GM12878 (cell line): ENCODE results near the gene ZNF618. TPM values are rescaled to one million over a fixed set of nuclear protein-coding genes. Genes with fewer than 3 reads are reported as not detected.

Experiments
- ATAC-seq: fragments of 200-7000 bp; cut with Tn5 transposase; 3 replicates; pipeline ENCODE4 v1.9.1; 2020; ENCODE audit warnings: mild to moderate bottlenecking, moderate library complexity
- BruUV-seq: library from RNA; stranded (reverse); fragments of 400-500 nt; replicated peaks from 2 replicates; lab custom pipeline; 2021; lab: Mats Ljungman, UMichigan
- CTCF ChIA-PET: fragments of 300-600 bp; sonication (Branson Sonifier 250); formaldehyde crosslinking; extraction: SDS; loops from one replicate; lab custom pipeline; 2021; ENCODE audit warnings: inconsistent platforms; lab: Yijun Ruan, JAX
- POLR2A ChIA-PET: fragments of 350-600 bp; formaldehyde crosslinking; extraction: SDS; loops from one replicate; lab custom pipeline; 2021; ENCODE audit warnings: inconsistent platforms; lab: Charles Lee
- RAD21 ChIA-PET: fragments of 300-600 bp; sonication (Branson Sonifier 250); formaldehyde crosslinking; loops from one replicate; lab custom pipeline; 2023; ENCODE audit warnings: antibody characterized with exemption; ENCODE audit not compliant: unreplicated experiment; lab: Charles Lee
- SMC1A ChIA-PET: fragments of 300-600 bp; sonication (Branson Sonifier 250); formaldehyde crosslinking; loops from one replicate; lab custom pipeline; 2023; ENCODE audit not compliant: unreplicated experiment, uncharacterized antibody; lab: Charles Lee
- DNase-seq: peaks from one replicate; pipeline ENCODE4 v3.0.0-alpha.2; 2011; ENCODE audit warnings: low read depth, low spot score
- FAIRE-seq: peaks from 3 replicates; lab custom pipeline; 2011; peaks lifted over from hg19 to GRCh38; lab: Jason Lieb, UNC
- H2AFZ ChIP-seq: 2 replicates; pipeline ENCODE4 v1.6.0; 2011; ENCODE audit warnings: low read depth, low read length, control low read depth; ENCODE audit not compliant: control insufficient read depth
- H3K27ac ChIP-seq: 2 replicates; pipeline ENCODE4 v1.5.1; 2011; ENCODE audit warnings: control low read depth; ENCODE audit not compliant: control insufficient read depth, insufficient read depth
- H3K27me3 ChIP-seq, 2 experiments: replicated peaks in 1 of 2; 2 replicates each; pipeline versions ENCODE4 v1.6.0 to v1.6.1; 2011; ENCODE audit warnings: low read length in 1 of 2; ENCODE audit not compliant: control insufficient read depth in 2 of 2, insufficient read depth in 2 of 2
- H3K36me3 ChIP-seq, 2 experiments: 2 replicates each; pipeline ENCODE4 v1.5.1; 2011; ENCODE audit warnings: low read length in 1 of 2; ENCODE audit not compliant: control insufficient read depth in 2 of 2, insufficient read depth in 2 of 2
- H3K4me1 ChIP-seq: 2 replicates; pipeline ENCODE4 v1.6.1; 2011; ENCODE audit warnings: mild to moderate bottlenecking, low read length, moderate library complexity, mixed read lengths; ENCODE audit not compliant: control insufficient read depth, insufficient read depth
- H3K4me2 ChIP-seq: 2 replicates; pipeline ENCODE4 v1.6.0; 2011; ENCODE audit warnings: control low read depth; ENCODE audit not compliant: control insufficient read depth, insufficient read depth
- H3K4me3 ChIP-seq: fragments of 200-600 bp; sonication (generic); 2 replicates; pipeline ENCODE4 v1.5.1; 2016
- H3K79me2 ChIP-seq: 2 replicates; pipeline ENCODE4 v1.6.0; 2011; ENCODE audit warnings: low read length; ENCODE audit not compliant: control insufficient read depth, insufficient read depth
- H3K9ac ChIP-seq: 2 replicates; pipeline ENCODE4 v1.8.0; 2011; ENCODE audit warnings: low read length, control low read depth, mixed read lengths; ENCODE audit not compliant: control insufficient read depth, insufficient read depth
- H3K9me3 ChIP-seq: replicated peaks from 3 replicates; pipeline ENCODE4 v1.5.1; 2011; ENCODE audit warnings: mild to moderate bottlenecking, low read length; ENCODE audit not compliant: control insufficient read depth, insufficient read depth
- H4K20me1 ChIP-seq: 2 replicates; pipeline ENCODE4 v1.6.0; 2011; ENCODE audit not compliant: control insufficient read depth, insufficient read depth
- ATF2 ChIP-seq: IDR thresholded peaks from 2 replicates; pipeline ENCODE4 v1.6.1; 2012; ENCODE audit warnings: low read length, inconsistent platforms
- CBX5 ChIP-seq: sonication (generic); IDR thresholded peaks from 2 replicates; pipeline ENCODE4 v1.6.1; 2016; ENCODE audit warnings: low read depth, moderate library complexity, mild to moderate bottlenecking, inconsistent platforms
- CHD4 ChIP-seq: fragments of 200-600 bp; sonication (generic); IDR thresholded peaks from 2 replicates; pipeline ENCODE4 v1.6.1; 2016; ENCODE audit warnings: mild to moderate bottlenecking
- MEF2B ChIP-seq: fragments of 450-650 bp; IDR thresholded peaks from 2 replicates; pipeline ENCODE4 v1.6.1; 2018; ENCODE audit warnings: mild to moderate bottlenecking, moderate library complexity; ENCODE audit not compliant: partially characterized antibody, poor library complexity, severe bottlenecking
- NFYB ChIP-seq: IDR thresholded peaks from 2 replicates; pipeline ENCODE4 v1.6.1; 2011; ENCODE audit warnings: low read depth, mild to moderate bottlenecking, low read length, improper control_type of control experiment, moderate library complexity; ENCODE audit not compliant: insufficient read depth
- PBX3 ChIP-seq: IDR thresholded peaks from 2 replicates; pipeline ENCODE4 v1.6.1; 2011; ENCODE audit warnings: mild to moderate bottlenecking, low read depth, low read length, moderate library complexity; ENCODE audit not compliant: insufficient replicate concordance
- POLR2AphosphoS5 ChIP-seq: IDR thresholded peaks from 2 replicates; pipeline ENCODE4 v1.6.1; 2011; ENCODE audit warnings: mild to moderate bottlenecking, low read length, inconsistent platforms
- RAD21 ChIP-seq: IDR thresholded peaks from 2 replicates; pipeline ENCODE4 v1.6.1; 2011; ENCODE audit warnings: mild to moderate bottlenecking, low read depth, low read length, moderate library complexity; ENCODE audit not compliant: insufficient read depth
- RELB ChIP-seq: fragments of 450-650 bp; IDR thresholded peaks from 2 replicates; pipeline ENCODE4 v1.6.1; 2017; ENCODE audit warnings: low read depth, mild to moderate bottlenecking, moderate library complexity
- SIN3A ChIP-seq: IDR thresholded peaks from 2 replicates; pipeline ENCODE4 v1.6.1; 2012; ENCODE audit warnings: low read depth, low read length, improper control_type of control experiment
- SMC3 ChIP-seq: IDR thresholded peaks from 2 replicates; pipeline ENCODE4 v1.6.1; 2011; ENCODE audit warnings: low read length, improper control_type of control experiment, borderline replicate concordance
- ZBTB11 ChIP-seq: fragments of 450-650 bp; formaldehyde crosslinking; IDR thresholded peaks from 2 replicates; pipeline ENCODE4 v1.5.0; 2022; ENCODE audit warnings: mild to moderate bottlenecking, missing genetic modification characterization
- ZBTB33 ChIP-seq: fragments of 450-650 bp; IDR thresholded peaks from 2 replicates; pipeline ENCODE4 v1.6.1; 2017; ENCODE audit warnings: mild to moderate bottlenecking
- WGBS: methylation state at CpG from one replicate; pipeline ENCODE4 v1.1.6; 2016; ENCODE audit warnings: low lambda C conversion rate; ENCODE audit not compliant: insufficient replicate concordance, insufficient coverage; ENCODE audit errors: missing lambda C conversion rate; 5-methylcytosine and 5-hydroxymethylcytosine counted together
- in situ Hi-C: fragments of 300-500 bp; cut with MboI; formaldehyde crosslinking; loops from 9 replicates; pipeline ENCODE4 v1.14.3; 2018; ENCODE audit warnings: mixed read lengths
- intact Hi-C: fragments of 100-400 bp; cut with micrococcal nuclease; formaldehyde crosslinking; loops from one replicate; pipeline ENCODE4 v1.14.2; 2022; ENCODE audit not compliant: unreplicated experiment
- polyA plus RNA-seq, 11 experiments: library from polyadenylated mRNA; depleted of rRNA in 4 of 11; unstranded in 6 of 11; stranded (reverse) in 5 of 11; fragments of >200 nt; fragmentation: Nextera tagmentation in 4 of 11; fragmentation: Illumina TruSeq in 1 of 11; extraction: Ambion mirVana in 4 of 11; extraction: Trizol in 1 of 11; gene quantifications; 1 replicate in 1 of 11; 2 replicates in 10 of 11; pipeline versions ENCODE4 v1.2.1 to v1.2.3, GENCODE V29; 2011 to 2016; ENCODE audit warnings: inconsistent platforms in 2 of 11, missing spikeins in 2 of 11, low read depth in 1 of 11
- total RNA-seq, 4 experiments: library from RNA; depleted of rRNA in 3 of 4; stranded (reverse); fragments of >200 nt in 3 of 4; fragmentation: Illumina TruSeq in 1 of 4; extraction: Trizol in 1 of 4; gene quantifications; 2 replicates each; pipeline versions ENCODE4 v1.2.1 to v1.2.3, GENCODE V29; 2013 to 2021

The ZNF618 gene
- total and polyA plus RNA-seq, 10 of the 15 experiments (the other 5 are each of a cell fraction or from before 2014, with no cell fraction given), result 0.01 to 0.24 (median 0.06) TPM; not detected in 2

- 34% methylated on average over 8 of the region's 8 CpGs for WGBS
- DNase-seq, result no peak
- no peak for ATAC-seq
- Histone ChIP-seq H3K4me1 (0 out of 2 replicates have a peak, but pooled peaks cover 3% of the 10 kb centered on the region), H3K4me3 (no peak overlapping the region), H3K36me3 (no peaks in the 10 kb centered on the region), H3K27ac (no peak overlapping the region), H3K79me2 (no peaks in the 10 kb centered on the region), H3K9me3 (no peaks in the 10 kb centered on the region; the same call in 2 of the 3 replicates), H2AFZ (no peak overlapping the region), H3K27me3 (no peaks in the 10 kb centered on the region), H4K20me1 (no peaks in the 10 kb centered on the region), H3K4me2 (no peak overlapping the region), H3K9ac (no peak overlapping the region)
- ChIA-PET CTCF (no interaction called here), RAD21 (no interaction called here), SMC1A (no interaction called here), POLR2A (no interaction called here)
- intact Hi-C loops (no loop called here), in situ Hi-C loops (no loop called here)
- FAIRE-seq, result no peak
- BruUV-seq, result no TSS peak
- TF ChIP-seq CBX5, result no peak
- no peak for TF ChIP-seq CHD4
- no peak for TF ChIP-seq SIN3A
- no peak for TF ChIP-seq RELB
- no peak for TF ChIP-seq ATF2
- TF ChIP-seq ZBTB11 (CRISPR knock-in tag), result no peak
- TF ChIP-seq ZBTB33, result no peak
- TF ChIP-seq MEF2B, result no peak
- no peak for TF ChIP-seq RAD21
- no peak for TF ChIP-seq POLR2AphosphoS5
- TF ChIP-seq NFYB, result no peak
- TF ChIP-seq PBX3, result no peak
- TF ChIP-seq SMC3, result no peak
Measured at GRCh38 chr9:113888336-113888735, 12.2 kb downstream of the ZNF618 start.
